HG02973 (cell line): ENCODE measurements around the gene MYOCOS.

ENCODE experiments used
- ATAC-seq: cut with Tn5 transposase; IDR thresholded peaks from one replicate; pipeline ENCODE4 v1.9.1; 2021; ENCODE audit warnings: moderate library complexity; ENCODE audit not compliant: unreplicated experiment

MYOCOS gene

DNA sequence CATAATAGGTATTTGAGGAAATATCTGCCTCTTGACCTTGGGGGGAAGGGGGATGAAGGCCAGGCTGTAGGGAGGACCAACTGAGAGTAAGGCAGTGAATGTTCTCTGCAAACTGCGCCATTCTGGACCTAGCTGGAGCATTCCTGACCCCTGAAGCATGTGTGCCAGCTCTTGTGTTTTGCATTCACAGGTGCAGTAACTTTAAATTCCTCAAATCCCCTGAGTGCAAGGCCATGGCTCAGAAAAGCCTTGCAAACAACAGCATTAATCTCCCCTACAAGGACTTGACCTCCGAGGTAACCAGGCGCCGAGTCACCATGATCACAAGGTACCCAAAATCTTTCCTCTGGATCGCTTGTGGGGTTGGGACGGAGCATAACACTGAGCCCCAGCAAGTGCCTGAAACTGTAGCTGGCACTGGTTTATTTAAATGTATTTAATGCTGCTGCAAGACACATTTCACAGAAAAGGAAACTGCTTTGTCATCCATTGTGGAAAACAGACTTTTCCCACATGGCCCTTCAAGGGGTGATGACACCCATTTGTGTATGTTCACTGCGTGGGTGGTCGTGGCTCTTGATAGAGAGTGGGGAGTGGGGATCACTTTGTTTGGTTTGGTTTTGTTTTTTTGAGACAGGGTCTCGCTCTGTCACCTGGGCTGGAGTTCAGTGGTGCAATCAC is 1.7 kb downstream of the MYOCOS start:
- no peak for ATAC-seq

DNA sequence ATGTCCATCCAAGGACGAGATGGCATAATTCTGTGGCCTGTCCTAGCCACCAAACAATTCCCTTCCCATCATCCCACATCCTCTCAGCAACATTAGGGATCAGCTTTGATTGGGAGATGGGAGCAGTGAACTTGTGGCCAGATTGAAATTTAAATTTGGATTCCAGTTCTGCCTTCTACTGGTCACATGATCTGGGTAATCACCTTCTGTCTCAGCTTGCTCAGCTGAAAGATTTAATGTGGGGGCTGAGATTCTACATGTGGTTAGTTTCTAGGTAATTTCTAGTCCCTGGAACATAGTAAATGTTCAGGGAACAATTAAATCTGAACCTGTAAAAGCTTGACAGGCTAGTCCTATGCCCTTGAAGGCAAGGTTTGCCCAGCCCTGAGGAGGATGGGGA is 3.2 kb downstream of the MYOCOS start:
- ATAC-seq: no peak

DNA sequence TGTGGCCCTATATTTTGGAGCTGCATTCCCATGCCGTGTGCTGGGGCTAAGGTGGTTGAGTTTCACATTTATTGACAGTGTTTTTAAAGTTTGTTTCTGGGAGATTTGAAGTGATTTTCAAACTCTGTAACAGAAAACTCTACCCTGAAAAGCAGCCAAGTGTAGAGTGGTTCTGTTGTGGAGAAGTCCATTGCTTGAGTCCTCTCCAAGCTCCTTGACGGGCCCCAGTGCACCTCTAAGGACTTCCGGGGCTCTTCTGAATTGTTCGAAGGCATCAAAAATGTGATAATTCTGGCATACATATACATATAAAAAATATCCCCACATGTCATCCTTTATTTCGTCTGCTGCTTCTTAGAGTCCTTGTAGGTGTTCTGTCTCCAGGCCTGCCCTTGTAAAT is 5.0 kb downstream of the MYOCOS start:
- ATAC-seq: no peak

DNA sequence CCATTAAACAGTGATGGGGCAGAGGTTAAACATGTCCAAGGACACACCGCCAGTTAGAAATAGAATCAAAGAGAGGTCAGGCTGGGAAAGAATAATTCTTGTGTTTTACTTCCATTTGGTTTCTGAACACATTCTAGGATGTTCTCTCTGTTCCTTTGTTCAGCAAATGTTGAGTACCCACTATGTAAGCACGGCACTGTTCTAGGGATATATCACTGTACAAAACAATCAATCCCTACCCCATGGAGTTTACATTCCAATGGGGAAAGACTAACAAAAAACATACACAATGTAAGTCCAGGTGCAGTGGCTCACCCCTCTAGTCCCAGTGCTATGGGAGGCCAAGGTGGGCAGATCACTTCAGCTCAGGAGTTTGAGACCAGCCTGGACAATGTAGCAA is 6.2 kb downstream of the MYOCOS start:
- no peak for ATAC-seq

DNA sequence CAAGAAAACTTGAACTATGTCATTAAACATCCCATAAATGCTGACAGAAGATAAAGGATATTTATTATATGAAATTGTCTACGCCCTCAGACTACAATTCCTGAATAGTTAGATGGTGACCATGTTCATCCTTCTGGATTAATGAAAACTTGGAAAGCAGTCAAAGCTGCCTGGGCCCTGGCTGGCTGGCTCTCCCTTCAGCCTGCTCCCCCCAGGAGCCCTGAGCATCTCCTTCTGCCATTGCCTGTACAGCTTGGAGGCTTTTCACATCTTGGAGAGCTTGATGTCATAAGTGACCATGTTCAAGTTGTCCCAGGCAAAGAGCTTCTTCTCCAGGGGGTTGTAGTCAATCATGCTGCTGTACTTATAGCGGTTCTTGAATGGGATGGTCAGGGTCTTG is 13.6 kb downstream of the MYOCOS start:
- ATAC-seq: no peak

DNA sequence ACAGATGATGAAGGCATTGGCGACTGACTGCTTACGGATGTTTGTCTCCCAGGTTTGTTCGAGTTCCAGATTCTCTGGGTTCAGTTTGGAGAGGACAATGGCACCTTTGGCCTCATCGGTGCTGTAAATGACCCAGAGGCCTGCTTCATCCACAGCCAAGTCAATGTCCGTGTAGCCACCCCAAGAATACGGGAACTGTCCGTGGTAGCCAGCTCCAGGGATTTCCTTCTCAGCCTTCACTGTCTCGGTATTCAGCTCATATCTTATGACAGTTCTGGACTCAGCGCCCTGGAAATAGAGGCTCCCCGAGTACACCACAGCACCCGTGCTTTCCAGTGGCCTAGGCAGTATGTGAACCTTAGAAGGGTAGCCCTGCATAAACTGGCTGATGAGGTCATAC is 14.1 kb downstream of the MYOCOS start:
- ATAC-seq: no peak

DNA sequence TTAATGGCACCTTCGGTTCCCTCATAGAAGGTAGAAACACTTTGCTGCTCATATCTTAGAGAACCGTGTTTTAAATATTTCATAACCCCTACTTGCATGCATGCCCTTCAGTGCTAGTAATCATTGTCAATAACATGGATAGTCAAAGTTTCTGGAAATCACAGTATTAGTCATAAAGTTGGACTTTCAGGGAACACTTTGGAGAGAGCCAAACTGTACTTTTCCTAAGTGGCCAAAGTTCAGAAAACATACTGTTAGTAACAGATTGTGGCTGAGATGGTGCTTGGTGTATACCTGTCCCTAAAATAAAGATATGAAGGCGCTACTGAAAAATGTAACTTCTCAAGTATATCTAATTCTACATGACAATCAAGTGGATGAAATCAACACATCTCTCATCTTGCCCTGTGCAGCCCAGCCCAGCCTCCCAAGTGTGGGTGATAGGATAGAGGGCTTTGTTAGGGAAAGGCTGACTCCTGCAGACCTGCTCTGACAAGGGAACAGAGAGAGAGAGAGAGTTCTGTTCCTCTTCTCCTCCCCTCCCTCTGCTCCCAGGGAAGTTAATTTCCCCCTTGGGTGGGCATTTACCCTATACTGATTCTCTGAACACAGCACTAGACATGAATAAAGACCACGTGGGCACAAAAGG is 16.0 kb downstream of the MYOCOS start:
- no peak for ATAC-seq

DNA sequence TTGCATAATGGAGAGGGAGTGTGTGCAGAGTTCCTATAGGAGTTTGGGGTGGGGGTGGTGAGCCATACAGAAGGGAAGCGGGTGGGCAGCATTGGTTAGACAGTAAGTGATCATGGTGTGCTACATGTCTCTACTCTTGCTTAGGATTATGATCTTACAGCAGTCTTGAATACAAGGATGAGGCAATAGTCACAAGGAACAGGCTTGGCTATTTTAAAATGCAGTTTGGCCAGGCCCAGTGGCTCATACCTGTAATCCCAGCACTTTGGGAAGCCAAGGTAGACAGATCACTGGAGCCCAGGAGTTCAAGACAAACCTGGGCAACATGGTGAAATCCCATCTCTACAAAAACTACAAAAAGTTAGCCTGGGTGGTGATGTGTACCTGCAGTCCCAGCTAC is 18.2 kb downstream of the MYOCOS start:
- ATAC-seq: no peak

DNA sequence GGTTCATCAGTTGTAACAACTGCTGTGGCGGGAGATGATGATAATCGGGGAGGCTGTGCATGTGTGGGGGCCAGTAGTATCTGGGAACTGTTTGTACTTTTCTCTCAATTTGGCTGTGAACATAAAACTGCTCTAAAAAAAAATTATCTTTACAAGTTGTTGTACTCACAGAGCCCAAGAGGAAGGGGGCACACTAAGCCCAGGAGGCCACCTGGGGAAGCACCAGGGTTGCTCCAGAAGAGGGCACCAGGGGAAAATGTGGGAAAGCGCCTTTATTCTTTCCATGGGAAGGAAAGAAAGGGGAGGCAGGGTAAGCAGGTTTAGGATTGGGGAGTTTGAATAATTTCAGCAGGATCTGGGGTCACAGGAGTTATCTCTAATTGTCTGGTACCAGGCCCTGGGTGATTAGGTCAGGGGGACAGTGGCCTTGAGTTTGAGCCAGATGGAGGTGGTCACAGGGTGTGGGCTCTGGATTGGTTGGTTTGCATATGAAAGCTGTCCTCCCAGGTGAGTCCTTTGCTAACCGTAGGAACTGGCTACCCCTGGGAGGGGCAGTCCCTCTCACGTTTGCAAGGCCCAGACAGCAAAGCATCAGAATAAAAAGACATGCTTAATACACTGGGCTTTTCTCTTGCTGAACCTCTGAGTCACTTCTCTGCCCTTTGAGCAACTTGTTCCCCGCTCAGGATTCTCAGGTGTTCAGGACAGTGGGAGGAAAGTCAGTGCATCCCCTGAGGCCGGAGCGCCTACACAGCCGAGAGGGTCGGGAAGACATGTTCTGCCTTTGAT is 19.2 kb downstream of the MYOCOS start:
- no peak for ATAC-seq

DNA sequence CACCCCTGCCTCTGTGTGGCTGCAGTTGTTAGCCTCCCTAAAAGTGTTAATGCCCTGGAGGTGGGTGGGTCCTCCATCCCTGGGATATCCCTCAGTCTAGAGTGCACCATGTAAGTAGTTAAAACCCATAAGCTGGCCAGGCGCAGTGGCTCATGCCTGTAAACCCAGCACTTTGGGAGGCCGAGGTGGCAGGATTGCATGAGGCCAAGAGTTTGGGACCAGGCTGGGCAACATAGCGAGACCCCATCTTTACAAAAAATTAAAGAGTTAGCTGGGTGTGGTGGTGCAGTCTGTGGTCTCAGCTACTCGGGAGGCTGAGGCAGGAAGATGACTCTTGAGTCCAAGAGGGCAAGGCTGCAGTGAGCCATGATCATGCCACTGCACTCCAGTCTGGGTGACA is 20.2 kb downstream of the MYOCOS start:
- no peak for ATAC-seq

DNA sequence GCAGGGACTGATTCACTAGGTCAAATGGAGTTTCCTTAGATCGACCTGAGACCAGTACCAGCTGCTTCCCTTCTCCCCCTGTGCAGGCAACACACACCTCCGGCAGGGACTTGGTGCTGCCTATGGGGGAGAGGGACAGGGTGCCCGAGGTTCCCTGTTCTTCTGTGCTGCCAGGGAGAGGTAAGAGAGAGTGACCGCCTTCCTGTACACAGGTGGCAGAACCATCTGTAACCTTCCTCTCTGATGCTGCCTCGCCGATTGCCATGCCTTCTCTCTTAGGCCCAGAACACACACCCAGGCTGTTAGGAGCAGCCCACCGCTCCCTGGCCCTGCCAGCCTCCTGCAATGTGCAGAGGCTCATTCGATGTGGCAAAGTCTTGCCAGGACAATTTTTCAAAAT is 21.1 kb downstream of the MYOCOS start:
- no peak for ATAC-seq

DNA sequence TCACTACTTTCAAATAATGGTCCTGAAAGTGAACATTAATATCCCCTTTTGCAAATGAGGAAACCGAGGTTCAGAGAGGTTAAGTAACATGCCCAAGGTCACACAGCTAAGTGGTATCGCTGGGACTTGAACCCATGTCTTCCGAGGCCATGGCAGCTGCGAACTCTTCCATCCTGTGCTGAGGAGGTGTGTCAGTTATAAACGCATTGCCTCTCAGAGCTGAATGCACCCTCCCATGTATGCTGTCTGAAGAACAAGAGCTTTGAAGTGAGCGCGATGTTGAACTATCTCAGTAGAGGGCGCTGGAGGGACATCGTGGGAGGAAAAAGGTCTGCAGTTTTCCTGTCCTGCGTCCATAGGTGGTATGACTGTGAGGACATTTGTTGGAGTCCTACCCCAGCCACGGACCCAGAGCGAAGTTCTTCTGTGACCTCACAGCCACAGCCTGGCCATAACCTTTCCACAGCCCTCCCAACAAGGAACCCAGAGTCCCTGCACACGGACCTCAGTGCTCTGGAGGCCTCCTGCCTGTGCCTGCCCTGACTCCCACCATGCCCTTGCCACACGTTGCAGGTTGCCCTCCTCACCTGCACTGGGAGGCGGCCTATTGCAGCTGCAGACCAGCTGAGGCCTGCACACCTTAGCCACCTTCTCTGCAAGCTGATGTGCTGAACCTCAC is 22.9 kb downstream of the MYOCOS start:
- ATAC-seq: peak; percentile 64

DNA sequence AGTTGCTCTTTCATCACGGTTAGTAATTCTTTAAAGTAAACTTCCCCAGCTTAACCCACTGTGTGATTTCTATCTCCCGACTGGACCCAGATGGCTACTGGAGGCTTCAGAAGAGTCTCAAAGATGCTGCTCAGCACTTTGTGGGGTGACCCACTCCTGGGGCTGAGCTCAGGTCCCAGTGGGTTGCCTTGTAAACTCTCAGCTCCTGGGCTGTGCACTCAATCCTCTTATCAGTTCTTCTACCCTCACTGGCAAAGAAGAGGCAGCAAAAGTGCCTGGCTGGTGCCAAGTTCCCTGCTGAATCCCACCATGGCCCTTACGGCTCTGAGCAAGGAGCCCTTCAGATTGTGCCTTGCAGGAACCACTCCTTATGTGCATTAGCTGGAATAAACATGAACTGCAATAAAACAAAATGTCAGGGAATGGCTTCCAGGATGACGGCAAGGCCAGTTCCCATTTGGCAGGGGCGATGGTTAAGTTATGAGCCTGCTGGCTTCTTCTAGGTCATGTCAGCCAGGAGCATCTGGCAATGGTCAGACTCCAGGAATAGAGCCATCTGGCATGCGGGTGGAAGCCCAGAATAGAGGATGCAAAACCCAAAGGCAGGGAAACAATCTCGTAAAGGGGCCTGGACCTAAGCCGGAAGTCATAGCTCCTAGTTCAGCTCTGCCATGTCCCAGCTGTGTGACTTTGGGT is 23.7 kb downstream of the MYOCOS start:
- no peak for ATAC-seq

DNA sequence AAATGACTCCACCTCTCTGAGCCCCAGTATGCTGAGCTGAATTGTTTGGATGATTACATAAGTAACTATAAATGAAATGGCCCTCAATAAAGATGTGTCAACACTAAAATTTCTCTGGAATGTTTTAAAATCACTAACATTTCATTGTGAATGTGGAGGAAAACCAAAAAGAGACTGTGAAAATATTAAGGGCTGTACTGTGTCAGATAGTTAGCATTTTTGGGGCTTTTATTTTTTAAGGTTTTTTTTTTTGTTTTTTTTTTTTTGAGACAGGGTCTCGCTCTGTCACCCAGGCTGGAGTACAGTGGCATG is 24.2 kb downstream of the MYOCOS start:
- ATAC-seq: no peak

DNA sequence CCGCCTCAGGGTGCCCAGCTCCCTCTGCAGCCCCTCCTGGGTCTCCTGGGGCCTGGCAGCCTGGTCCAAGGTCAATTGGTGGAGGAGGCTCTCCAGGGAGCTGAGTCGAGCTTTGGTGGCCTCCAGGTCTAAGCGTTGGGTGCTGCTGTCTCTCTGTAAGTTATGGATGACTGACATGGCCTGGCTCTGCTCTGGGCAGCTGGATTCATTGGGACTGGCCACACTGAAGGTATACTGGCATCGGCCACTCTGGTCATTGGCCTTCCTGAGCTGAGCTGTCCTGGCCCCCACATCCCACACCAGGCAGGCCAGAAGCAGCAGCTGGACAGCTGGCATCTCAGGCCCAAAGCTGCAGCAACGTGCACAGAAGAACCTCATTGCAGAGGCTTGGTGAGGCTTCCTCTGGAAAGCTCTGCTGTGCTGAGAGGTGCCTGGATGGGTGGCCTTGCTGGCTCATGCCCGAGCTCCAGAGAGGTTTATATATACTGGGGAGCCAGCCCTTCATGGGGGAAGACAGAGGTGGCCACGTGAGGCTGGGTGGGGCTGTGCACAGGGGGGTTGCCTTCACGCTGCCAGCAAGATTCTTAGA is 30.3 kb downstream of the MYOCOS start, which contains the start of gene MYOC:
MYOC (minus strand) TSS at position 455 of the 589 bp plus-strand sequence; CDS start at position 378, 77 bp downstream.
- ATAC-seq: no peak

DNA sequence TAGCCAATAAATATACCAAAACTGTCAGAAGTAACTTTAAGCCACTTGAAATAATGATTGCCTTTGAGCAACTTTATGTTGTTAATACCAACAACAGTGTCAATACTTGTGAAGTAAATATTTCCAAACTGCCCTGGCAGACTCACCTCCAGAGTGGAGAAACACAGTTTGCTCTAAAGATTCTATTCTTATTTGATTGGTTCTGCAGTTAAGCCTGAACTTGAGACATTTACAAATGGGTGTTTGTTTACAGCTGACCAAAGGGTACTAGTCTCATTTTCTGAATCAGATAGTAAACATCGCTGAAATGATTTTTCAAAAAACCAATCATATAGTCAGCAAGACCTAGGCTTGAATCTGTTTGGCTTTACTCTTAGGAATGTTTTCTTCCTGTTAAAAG is 31.8 kb downstream of the MYOCOS start:
- no peak for ATAC-seq

DNA sequence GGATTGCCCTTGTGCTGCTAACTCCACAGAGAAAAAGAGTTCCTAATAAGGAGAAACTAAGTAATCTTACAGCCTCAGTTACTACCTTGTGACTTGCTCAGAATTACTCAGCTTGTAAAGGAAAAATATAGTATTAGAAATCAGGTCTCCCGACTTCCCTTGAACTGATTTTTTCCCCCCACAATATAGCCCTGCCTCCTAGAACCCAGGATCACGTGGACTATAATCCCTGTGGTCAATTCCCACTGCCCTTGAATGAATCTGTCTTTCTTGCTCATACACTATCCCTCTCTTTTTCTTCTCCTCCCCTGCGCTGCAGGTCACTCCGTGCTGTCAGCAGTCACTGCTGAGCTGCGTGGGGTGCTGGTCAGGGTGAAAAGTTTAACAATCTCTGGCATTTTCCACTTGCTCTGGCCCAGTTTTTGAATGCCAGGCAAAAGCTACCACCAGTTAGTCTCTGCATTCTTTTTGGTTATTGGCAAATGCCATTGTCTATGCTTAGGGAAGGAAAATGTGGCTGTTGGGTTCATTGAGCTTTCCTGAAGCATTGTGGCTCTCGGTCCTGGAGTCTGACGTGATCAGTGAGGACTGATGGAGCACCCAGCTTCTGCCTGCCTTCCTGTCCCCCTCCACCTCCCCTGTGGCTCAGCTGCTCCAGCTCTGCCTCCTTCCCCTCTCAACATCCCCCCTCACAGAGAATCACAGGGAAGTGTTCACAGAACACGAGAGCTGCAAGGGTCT is 32.3 kb downstream of the MYOCOS start:
- no peak for ATAC-seq

DNA sequence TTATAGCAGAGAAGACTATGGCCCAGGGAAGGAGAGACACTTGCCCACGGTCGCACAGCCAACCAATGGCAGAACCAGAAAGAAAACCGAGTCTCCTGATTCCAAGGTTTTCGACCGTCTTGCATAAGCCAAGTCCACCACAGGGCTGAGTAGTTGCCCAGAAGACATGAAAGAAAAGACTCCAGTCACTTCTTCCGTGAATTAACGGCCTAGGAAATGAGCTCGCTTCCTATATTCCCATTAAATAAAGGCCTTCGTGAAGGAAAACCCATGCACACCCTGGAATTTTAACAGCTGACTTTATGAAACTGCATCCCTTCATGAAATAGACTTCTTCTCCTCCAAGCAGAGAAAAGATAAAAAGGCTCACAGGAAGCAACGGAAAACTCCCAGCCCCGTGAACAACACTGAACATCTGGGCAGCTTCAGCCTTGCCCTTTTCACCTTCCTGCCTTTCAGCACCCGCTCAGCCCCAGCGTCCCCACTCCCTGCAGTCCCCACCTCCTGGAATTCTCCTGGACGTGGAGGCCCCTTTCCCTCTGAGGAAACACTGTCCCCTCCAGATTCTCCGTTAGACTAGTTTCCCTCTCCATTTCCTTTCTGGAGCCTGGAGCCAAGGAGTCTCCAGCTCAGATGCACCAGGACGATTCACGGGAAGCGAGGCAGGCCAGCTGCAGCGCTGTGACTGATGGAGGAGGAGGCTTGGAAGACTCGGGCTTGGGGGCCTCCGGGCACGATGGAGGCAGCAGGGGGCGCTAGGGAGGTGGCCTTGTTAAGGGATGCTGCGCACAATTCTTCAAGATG is 33.1 kb downstream of the MYOCOS start:
- ATAC-seq: peak; percentile 87

DNA sequence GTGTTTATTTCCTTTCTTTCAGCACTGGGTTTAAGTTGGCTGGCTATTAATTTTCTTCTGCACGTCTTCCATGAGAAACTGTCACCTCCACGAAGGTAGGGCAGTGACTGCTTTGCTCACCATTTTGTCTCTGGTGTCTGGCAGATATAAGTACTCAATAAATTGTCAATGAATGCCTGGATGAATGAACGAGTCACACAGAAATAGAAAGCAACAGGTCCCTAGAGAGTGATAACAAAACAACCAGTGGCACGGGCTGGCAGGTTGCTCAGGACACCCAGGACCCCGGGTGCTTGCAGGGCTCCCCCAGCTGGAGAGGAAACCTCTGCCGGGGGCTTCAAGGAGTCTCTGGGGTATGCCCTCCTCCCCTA is 33.7 kb downstream of the MYOCOS start:
- ATAC-seq: peak; percentile 25
